IMR-90 (cell line): ENCODE measurements around the gene NCKIPSD. TPM values are rescaled to one million over a fixed set of nuclear protein-coding genes. Genes with fewer than 3 reads are reported as not detected.

Source experiments
- ATAC-seq: fragments of 200-7000 bp; cut with Tn5 transposase; 2 replicates; pipeline ENCODE4 v1.9.1; 2020; ENCODE audit warnings: low read depth, mild to moderate bottlenecking, moderate library complexity
- BruUV-seq: library from RNA; stranded (reverse); fragments of 400-500 nt; replicated peaks from 2 replicates; lab custom pipeline; 2021; lab: Mats Ljungman, UMichigan
- CTCF ChIA-PET: fragments of 300-600 bp; formaldehyde crosslinking; extraction: SDS; loops from one replicate; lab custom pipeline; 2021; ENCODE audit warnings: antibody characterized with exemption; lab: Yijun Ruan, JAX
- POLR2A ChIA-PET: fragments of 300-600 bp; sonication (Branson Sonifier 250); formaldehyde crosslinking; loops from one replicate; lab custom pipeline; 2022; ENCODE audit warnings: antibody characterized with exemption; ENCODE audit not compliant: unreplicated experiment; lab: Charles Lee
- DNase-seq: peaks from one replicate; pipeline ENCODE4 v3.0.0; 2013
- H2AFZ ChIP-seq: replicated peaks from 2 replicates; pipeline ENCODE3; 2013; ENCODE audit warnings: low read length, mild to moderate bottlenecking; ENCODE audit not compliant: poor library complexity
- H2AK5ac ChIP-seq: 2 replicates; pipeline ENCODE4 v1.6.1; 2013; ENCODE audit warnings: low read depth, low read length, inconsistent platforms
- H2AK9ac ChIP-seq: replicated peaks from 2 replicates; pipeline ENCODE3; 2013; ENCODE audit warnings: mild to moderate bottlenecking, low read depth, low read length, moderate library complexity; ENCODE audit not compliant: poor library complexity
- H2BK120ac ChIP-seq: 2 replicates; pipeline ENCODE4 v1.6.1; 2013; ENCODE audit warnings: low read depth, low read length, inconsistent platforms
- H2BK15ac ChIP-seq: 3 replicates; pipeline ENCODE4 v1.6.1; 2013; ENCODE audit warnings: low read depth, low read length, inconsistent platforms
- H2BK20ac ChIP-seq: 2 replicates; pipeline ENCODE4 v1.6.1; 2013; ENCODE audit warnings: low read depth, mild to moderate bottlenecking, inconsistent platforms, low read length, moderate library complexity
- H2BK5ac ChIP-seq: 2 replicates; pipeline ENCODE4 v1.6.1; 2013; ENCODE audit warnings: mild to moderate bottlenecking, low read depth, low read length, inconsistent platforms; ENCODE audit not compliant: poor library complexity, severe bottlenecking
- H3K14ac ChIP-seq: replicated peaks from 2 replicates; pipeline ENCODE4 v1.6.1; 2013; ENCODE audit warnings: low read depth, low read length, inconsistent platforms
- H3K18ac ChIP-seq: 2 replicates; pipeline ENCODE4 v1.6.1; 2013; ENCODE audit warnings: low read depth, low read length, control low read depth
- H3K23ac ChIP-seq: 2 replicates; pipeline ENCODE4 v1.6.1; 2013; ENCODE audit warnings: low read depth, low read length, inconsistent platforms
- H3K27ac ChIP-seq: 2 replicates; pipeline ENCODE4 v1.5.1; 2013; ENCODE audit warnings: mild to moderate bottlenecking, control low read depth, low read length; ENCODE audit not compliant: insufficient read depth
- H3K27me3 ChIP-seq: 2 replicates; pipeline ENCODE4 v1.6.1; 2013; ENCODE audit warnings: low read length; ENCODE audit not compliant: control insufficient read depth, insufficient read depth
- H3K36me3 ChIP-seq: 2 replicates; pipeline ENCODE4 v1.6.1; 2013; ENCODE audit warnings: low read length, mixed read lengths; ENCODE audit not compliant: control insufficient read depth, insufficient read depth
- H3K4ac ChIP-seq: 2 replicates; pipeline ENCODE4 v1.6.1; 2013; ENCODE audit warnings: low read depth, low read length, inconsistent platforms
- H3K4me1 ChIP-seq: 2 replicates; pipeline ENCODE4 v1.6.1; 2013; ENCODE audit warnings: low read length, mixed read lengths; ENCODE audit not compliant: control insufficient read depth, insufficient read depth
- H3K4me2 ChIP-seq: 2 replicates; pipeline ENCODE4 v1.6.1; 2013; ENCODE audit warnings: low read depth, mild to moderate bottlenecking, control low read depth, low read length, moderate library complexity
- H3K4me3 ChIP-seq: 2 replicates; pipeline ENCODE4 v1.5.1; 2013; ENCODE audit warnings: low read depth, mild to moderate bottlenecking, control low read depth, low read length, moderate library complexity; ENCODE audit not compliant: insufficient read depth
- H3K56ac ChIP-seq: 2 replicates; pipeline ENCODE4 v1.6.1; 2013; ENCODE audit warnings: low read length, inconsistent platforms; ENCODE audit not compliant: insufficient read depth; ENCODE audit errors: extremely low read depth
- H3K79me1 ChIP-seq, 2 experiments: 2 replicates each; pipeline ENCODE4 v1.6.1; 2013; ENCODE audit warnings: low read length in 2 of 2, inconsistent platforms in 1 of 2, low read depth in 1 of 2
- H3K9ac ChIP-seq: 2 replicates; pipeline ENCODE4 v1.6.1; 2013; ENCODE audit warnings: low read depth, low read length, control low read depth
- H3K9me1 ChIP-seq: 2 replicates; pipeline ENCODE4 v1.6.1; 2013; ENCODE audit warnings: low read length, inconsistent platforms; ENCODE audit not compliant: insufficient read depth
- H3K9me3 ChIP-seq: 2 replicates; pipeline ENCODE4 v1.6.1; 2013; ENCODE audit warnings: low read length; ENCODE audit not compliant: control insufficient read depth, insufficient read depth
- H4K20me1 ChIP-seq: 2 replicates; pipeline ENCODE4 v1.6.1; 2013; ENCODE audit warnings: low read length, inconsistent platforms; ENCODE audit not compliant: insufficient read depth
- H4K5ac ChIP-seq: 2 replicates; pipeline ENCODE4 v1.6.1; 2013; ENCODE audit warnings: mild to moderate bottlenecking, low read depth, low read length, control low read depth
- H4K8ac ChIP-seq, 2 experiments: 2 replicates each; pipeline ENCODE4 v1.6.1; 2013; ENCODE audit warnings: low read depth in 2 of 2, low read length in 2 of 2, control low read depth in 1 of 2, inconsistent platforms in 1 of 2
- H4K91ac ChIP-seq: 2 replicates; pipeline ENCODE4 v1.6.1; 2013; ENCODE audit warnings: low read depth, low read length, inconsistent platforms; ENCODE audit not compliant: insufficient read depth
- BHLHE40 ChIP-seq: fragments of 150-350 bp; IDR thresholded peaks from 2 replicates; pipeline ENCODE4 v1.6.1; 2016; ENCODE audit warnings: mild to moderate bottlenecking, low read depth, low read length
- CEBPB ChIP-seq: IDR thresholded peaks from 2 replicates; pipeline ENCODE4 v1.6.1; 2012; ENCODE audit warnings: low read depth, low read length, improper control_type of control experiment
- CHD1 ChIP-seq: IDR thresholded peaks from 2 replicates; pipeline ENCODE4 v1.6.1; 2012; ENCODE audit warnings: low read depth, low read length, improper control_type of control experiment
- ELK1 ChIP-seq: fragments of 150-350 bp; IDR thresholded peaks from 2 replicates; pipeline ENCODE4 v1.6.1; 2016; ENCODE audit warnings: low read depth, mild to moderate bottlenecking, low read length, moderate library complexity, borderline replicate concordance
- FOS ChIP-seq: fragments of 150-350 bp; IDR thresholded peaks from 2 replicates; pipeline ENCODE4 v1.6.1; 2016; ENCODE audit warnings: low read depth, low read length
- MAFK ChIP-seq: IDR thresholded peaks from 2 replicates; pipeline ENCODE4 v1.6.1; 2012; ENCODE audit warnings: low read depth, low read length, improper control_type of control experiment
- MAZ ChIP-seq: IDR thresholded peaks from 2 replicates; pipeline ENCODE4 v1.6.1; 2012; ENCODE audit warnings: low read depth, mild to moderate bottlenecking, low read length, improper control_type of control experiment, moderate library complexity, borderline replicate concordance
- MXI1 ChIP-seq: IDR thresholded peaks from 2 replicates; pipeline ENCODE4 v1.6.1; 2012; ENCODE audit warnings: low read depth, mild to moderate bottlenecking, low read length, moderate library complexity, borderline replicate concordance
- NFE2L2 ChIP-seq: fragments of 150-350 bp; IDR thresholded peaks from 2 replicates; pipeline ENCODE4 v1.6.1; 2016; ENCODE audit warnings: low read depth, mild to moderate bottlenecking, low read length
- POLR2A ChIP-seq: IDR thresholded peaks from 2 replicates; pipeline ENCODE4 v1.6.1; 2012; ENCODE audit warnings: mild to moderate bottlenecking, low read depth, low read length
- RAD21 ChIP-seq: IDR thresholded peaks from 2 replicates; pipeline ENCODE4 v1.6.1; 2012; ENCODE audit warnings: low read length, improper control_type of control experiment
- RCOR1 ChIP-seq: IDR thresholded peaks from 2 replicates; pipeline ENCODE4 v1.6.1; 2012; ENCODE audit warnings: mild to moderate bottlenecking, low read length, improper control_type of control experiment; ENCODE audit not compliant: insufficient replicate concordance
- RFX5 ChIP-seq: IDR thresholded peaks from 2 replicates; pipeline ENCODE4 v1.8.0; 2012; ENCODE audit warnings: low read depth, mild to moderate bottlenecking, low read length, moderate library complexity
- SMC3 ChIP-seq: fragments of 150-350 bp; IDR thresholded peaks from 2 replicates; pipeline ENCODE4 v1.6.1; 2016; ENCODE audit warnings: low read depth, mild to moderate bottlenecking, antibody characterized with exemption, low read length, moderate library complexity
- WGBS, 2 experiments: methylation state at CpG; one replicate each; pipeline versions ENCODE4 v1.1.5 to v1.1.7; 2013; ENCODE audit warnings: missing lambda C conversion rate in 2 of 2; ENCODE audit not compliant: insufficient read length in 1 of 2; ENCODE audit errors: extremely low coverage in 2 of 2; 5-methylcytosine and 5-hydroxymethylcytosine counted together
- dilution Hi-C: fragments of 300-500 bp; cut with HindIII; formaldehyde crosslinking; loops from one replicate; pipeline ENCODE4 v1.14.3; 2018; ENCODE audit warnings: low sequenced_read_pairs; ENCODE audit not compliant: unreplicated experiment
- in situ Hi-C: fragments of 300-500 bp; cut with MboI; formaldehyde crosslinking; loops from 3 replicates; pipeline ENCODE4 v1.14.3; 2019; ENCODE audit warnings: low sequenced_read_pairs, inconsistent platforms, mixed read lengths
- intact Hi-C: fragments of 100-400 bp; cut with micrococcal nuclease; formaldehyde crosslinking; loops from 2 replicates; pipeline ENCODE4 v1.10.0; 2022
- polyA plus RNA-seq, 3 experiments: library from polyadenylated mRNA; depleted of rRNA; stranded (reverse); fragments of >200 nt; gene quantifications; 2 replicates each; pipeline ENCODE4 v1.2.3, GENCODE V29; 2012; ENCODE audit warnings: low replicate concordance in 1 of 3
- total RNA-seq: library from RNA; depleted of rRNA; stranded (reverse); fragments of >200 nt; gene quantifications from 2 replicates; pipeline ENCODE4 v1.2.3, GENCODE V29; 2012
- TF ChIP-seq, protein P1 (sequence below): fragments of 150-350 bp; IDR thresholded peaks from 2 replicates; pipeline ENCODE4 v1.6.1; 2017; ENCODE audit warnings: mild to moderate bottlenecking, antibody characterized with exemption, low read length, low read depth
- TF ChIP-seq, protein P2 (sequence below): conservative IDR thresholded peaks from 2 replicates; pipeline ENCODE4 v1.5.1; 2012; ENCODE audit warnings: mild to moderate bottlenecking, low read depth, low read length, improper control_type of control experiment

NCKIPSD gene
- total and polyA plus RNA-seq, 2 of the 4 experiments (the other 2 are of a cell fraction) = 21.0 to 38.3 TPM

DNA sequence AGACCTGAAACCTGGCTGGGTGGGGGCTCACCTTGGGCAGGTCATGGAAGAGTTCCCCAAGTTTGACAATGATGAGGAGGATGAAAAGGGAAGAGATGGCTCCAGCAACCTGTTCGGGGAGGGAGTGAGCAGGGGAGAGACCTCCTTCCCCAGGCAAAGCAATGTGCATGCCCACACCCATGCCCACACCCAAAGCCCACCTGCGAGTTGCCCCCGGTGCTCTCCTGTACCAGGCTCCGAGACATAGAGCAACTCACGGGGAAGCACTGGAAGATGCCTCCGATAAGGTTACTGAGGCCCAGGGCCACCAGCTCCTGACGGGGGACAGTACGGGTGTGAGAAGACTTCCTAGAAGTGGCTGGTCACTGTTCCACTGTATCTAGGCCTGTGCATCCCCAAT, 55.3 kb downstream of the NCKIPSD start:
- Histone ChIP-seq H3K27ac (no peak overlapping the region), H3K4me3 (no peak overlapping the region), H2AK9ac (peak overlapping the region; percentile 37), H3K56ac (no peak overlapping the region), H3K14ac (no peak overlapping the region), H4K8ac (no peak overlapping the region), H4K91ac (no peak overlapping the region), H4K5ac (no peak overlapping the region), H3K9ac (no peak overlapping the region), H4K20me1 (peaks cover 53% of the 10 kb centered on the region), H2AFZ (no peak overlapping the region), H3K9me3 (no peaks in the 10 kb centered on the region), H2BK20ac (no peak overlapping the region), H3K79me1 (peaks cover 28 to 56% of the 10 kb centered on the region in 2 experiments), H3K18ac (no peak overlapping the region), H3K9me1 (peaks cover 12% of the 10 kb centered on the region), H3K23ac (no peak overlapping the region), H3K4ac (no peak overlapping the region), H2BK120ac (no peak overlapping the region), H3K36me3 (peaks cover 84% of the 10 kb centered on the region), H3K4me2 (no peak overlapping the region), H2BK15ac (no peak overlapping the region), H2AK5ac (no peak overlapping the region), H3K27me3 (no peaks in the 10 kb centered on the region), H2BK5ac (no peak overlapping the region), H3K4me1 (peaks cover 11% of the 10 kb centered on the region)
- intact Hi-C loops (loop anchor here (10.0 kb wide), 1 partner anchor 186 kb away; the partner anchor contains the start of genes ATRIP, CCDC51 and TMA7), dilution Hi-C loops (no loop called here), in situ Hi-C loops (no loop called here)
- DNase-seq (no peak), ATAC-seq (no peak)
- no TSS peak for BruUV-seq
- WGBS, 2 experiments = 100% methylated on average over 5 of the region's 8 CpGs; no CpG with 5 or more reads in 1 of the 2 experiments
- ChIA-PET CTCF (no interaction called here), POLR2A (no interaction called here)
- no peak for TF ChIP-seq RCOR1
- no peak for TF ChIP-seq MAFK
- TF ChIP-seq MXI1 = no peak
- TF ChIP-seq SMC3 = no peak
- no peak for TF ChIP-seq RAD21
- no peak for TF ChIP-seq ELK1
- TF ChIP-seq FOS = no peak
- TF ChIP-seq BHLHE40 = no peak
- no peak for TF ChIP-seq MAZ
- no peak for TF ChIP-seq CEBPB
- no peak for TF ChIP-seq NFE2L2
- TF ChIP-seq RFX5 = no peak
- no peak for TF ChIP-seq CHD1
- no peak for TF ChIP-seq POLR2A
- TF ChIP-seq, protein P1, sequence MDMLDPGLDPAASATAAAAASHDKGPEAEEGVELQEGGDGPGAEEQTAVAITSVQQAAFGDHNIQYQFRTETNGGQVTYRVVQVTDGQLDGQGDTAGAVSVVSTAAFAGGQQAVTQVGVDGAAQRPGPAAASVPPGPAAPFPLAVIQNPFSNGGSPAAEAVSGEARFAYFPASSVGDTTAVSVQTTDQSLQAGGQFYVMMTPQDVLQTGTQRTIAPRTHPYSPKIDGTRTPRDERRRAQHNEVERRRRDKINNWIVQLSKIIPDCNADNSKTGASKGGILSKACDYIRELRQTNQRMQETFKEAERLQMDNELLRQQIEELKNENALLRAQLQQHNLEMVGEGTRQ = no peak
- TF ChIP-seq, protein P2, sequence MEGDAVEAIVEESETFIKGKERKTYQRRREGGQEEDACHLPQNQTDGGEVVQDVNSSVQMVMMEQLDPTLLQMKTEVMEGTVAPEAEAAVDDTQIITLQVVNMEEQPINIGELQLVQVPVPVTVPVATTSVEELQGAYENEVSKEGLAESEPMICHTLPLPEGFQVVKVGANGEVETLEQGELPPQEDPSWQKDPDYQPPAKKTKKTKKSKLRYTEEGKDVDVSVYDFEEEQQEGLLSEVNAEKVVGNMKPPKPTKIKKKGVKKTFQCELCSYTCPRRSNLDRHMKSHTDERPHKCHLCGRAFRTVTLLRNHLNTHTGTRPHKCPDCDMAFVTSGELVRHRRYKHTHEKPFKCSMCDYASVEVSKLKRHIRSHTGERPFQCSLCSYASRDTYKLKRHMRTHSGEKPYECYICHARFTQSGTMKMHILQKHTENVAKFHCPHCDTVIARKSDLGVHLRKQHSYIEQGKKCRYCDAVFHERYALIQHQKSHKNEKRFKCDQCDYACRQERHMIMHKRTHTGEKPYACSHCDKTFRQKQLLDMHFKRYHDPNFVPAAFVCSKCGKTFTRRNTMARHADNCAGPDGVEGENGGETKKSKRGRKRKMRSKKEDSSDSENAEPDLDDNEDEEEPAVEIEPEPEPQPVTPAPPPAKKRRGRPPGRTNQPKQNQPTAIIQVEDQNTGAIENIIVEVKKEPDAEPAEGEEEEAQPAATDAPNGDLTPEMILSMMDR = no peak
